Gastroesophageal sphincter (tissue), 4 donors: ENCODE measurements around the gene CD19. TPM values are rescaled to one million over a fixed set of nuclear protein-coding genes. Genes with fewer than 3 reads are reported as not detected.

Experiments used
- ATAC-seq: fragments of 150-250 bp; one replicate; pipeline ENCODE4 v1.9.1; 2016; ENCODE audit warnings: mild to moderate bottlenecking, moderate library complexity
- H3K27ac ChIP-seq, 4 donors: fragments of 200-600 bp; sonication (generic) in 3 of 4; 1 replicate in 3 of 4; 2 replicates in 1 of 4; pipeline ENCODE4 v1.5.1; 2016 to 2019
- H3K27me3 ChIP-seq: fragments of 200-600 bp; sonication (generic); one replicate; pipeline ENCODE4 v1.5.1; 2019
- H3K36me3 ChIP-seq, 2 donors: fragments of 200-600 bp; sonication (generic); one replicate each; pipeline ENCODE4 v1.5.1; 2019; ENCODE audit warnings: control low read depth in 1 of 2
- H3K4me1 ChIP-seq, 3 donors: fragments of 200-600 bp; sonication (generic); 1 replicate in 2 of 3; 2 replicates in 1 of 3; pipeline ENCODE4 v1.5.1; 2016 to 2019; ENCODE audit warnings: control low read depth in 2 of 3
- H3K4me3 ChIP-seq, 2 donors: fragments of 200-600 bp; sonication (generic); one replicate each; pipeline ENCODE4 v1.5.1; 2019; ENCODE audit warnings: mild to moderate bottlenecking in 1 of 2, moderate library complexity in 1 of 2
- H3K9me3 ChIP-seq, 3 donors: fragments of 200-600 bp; sonication (generic); one replicate each; pipeline ENCODE4 v1.5.1; 2017 to 2019; ENCODE audit warnings: control low read depth in 2 of 3
- CTCF ChIP-seq, 4 experiments: fragments of 200-600 bp in 2 of 4; fragments of 450-650 bp in 2 of 4; sonication (generic) in 1 of 4; IDR thresholded peaks; one replicate each; pipeline ENCODE4 v1.5.1; 2017 to 2019; ENCODE audit warnings: antibody characterized with exemption in 4 of 4, mild to moderate bottlenecking in 2 of 4, moderate library complexity in 2 of 4
- EP300 ChIP-seq: sonication (generic); formaldehyde crosslinking; IDR thresholded peaks from one replicate; pipeline ENCODE4 v1.6.1; 2017; ENCODE audit warnings: antibody characterized with exemption, mild to moderate bottlenecking
- POLR2A ChIP-seq, 2 donors: fragments of 450-650 bp; IDR thresholded peaks; one replicate each; pipeline ENCODE4 v1.6.1; 2017; ENCODE audit warnings: antibody characterized with exemption in 2 of 2, mild to moderate bottlenecking in 2 of 2, moderate library complexity in 1 of 2
- POLR2AphosphoS5 ChIP-seq: sonication (generic); formaldehyde crosslinking; IDR thresholded peaks from one replicate; pipeline ENCODE4 v1.6.1; 2017; ENCODE audit warnings: antibody characterized with exemption
- WGBS, 2 donors: methylation state at CpG; one replicate each; pipeline ENCODE4 v1.1.5; 2018; ENCODE audit warnings: low coverage in 1 of 2; 5-methylcytosine and 5-hydroxymethylcytosine counted together
- total RNA-seq, 4 donors: library from RNA; depleted of rRNA; stranded (reverse); fragments of >200 nt; gene quantifications; one replicate each; pipeline ENCODE4 v1.1.0, GENCODE V29; 2016

CD19 gene
- total RNA-seq, 4 donors from 2014 or later, result not detected

GRCh38 chr16:28927815-28928214 is 4.0 kb upstream of the CD19 start:
- H3K36me3 ChIP-seq, result no peaks in the 10 kb centered on the region
- 82% methylated on average over 1 of the region's 1 CpG; no CpG with 5 or more reads in 1 of the 2 donors for WGBS, 2 donors
- H3K4me1 ChIP-seq, result peaks cover 0 to 20% (median 6%) of the 10 kb centered on the region in 3 donors
- H3K27me3 ChIP-seq, result no peaks in the 10 kb centered on the region
- H3K27ac ChIP-seq, result no peak overlapping the region
- no peak for TF ChIP-seq POLR2A (IDR thresholded peaks at IDR 0.05)
- TF ChIP-seq POLR2AphosphoS5, result no peak
- TF ChIP-seq CTCF (IDR thresholded peaks at IDR 0.05), result no peak
- no peak for TF ChIP-seq EP300
- ATAC-seq, result no peak
- H3K9me3 ChIP-seq, result no peaks in the 10 kb centered on the region
- H3K4me3 ChIP-seq, result no peak overlapping the region

DNA sequence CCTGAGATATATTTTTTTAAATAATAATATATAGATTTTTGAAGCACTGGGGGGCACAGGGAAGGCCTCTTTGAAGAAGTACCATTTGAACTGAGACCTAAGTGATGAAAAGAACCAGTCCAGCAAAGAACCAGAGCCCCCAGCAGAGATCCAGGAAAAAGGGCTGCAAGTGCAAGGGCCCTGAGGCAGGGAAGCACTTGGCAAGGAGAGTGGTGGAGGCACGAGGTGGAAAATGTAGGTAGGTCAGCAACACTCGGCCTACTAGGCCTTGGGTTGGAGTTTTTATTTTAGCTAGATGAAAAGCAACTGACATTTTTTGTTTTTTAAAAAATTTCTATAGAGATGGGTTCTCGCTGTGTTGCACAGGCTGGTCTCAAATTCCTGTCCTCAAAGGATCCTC is 1.6 kb upstream of the CD19 start:
- Histone ChIP-seq H3K27me3 (no peaks in the 10 kb centered on the region), H3K27ac (no peak overlapping the region)

DNA sequence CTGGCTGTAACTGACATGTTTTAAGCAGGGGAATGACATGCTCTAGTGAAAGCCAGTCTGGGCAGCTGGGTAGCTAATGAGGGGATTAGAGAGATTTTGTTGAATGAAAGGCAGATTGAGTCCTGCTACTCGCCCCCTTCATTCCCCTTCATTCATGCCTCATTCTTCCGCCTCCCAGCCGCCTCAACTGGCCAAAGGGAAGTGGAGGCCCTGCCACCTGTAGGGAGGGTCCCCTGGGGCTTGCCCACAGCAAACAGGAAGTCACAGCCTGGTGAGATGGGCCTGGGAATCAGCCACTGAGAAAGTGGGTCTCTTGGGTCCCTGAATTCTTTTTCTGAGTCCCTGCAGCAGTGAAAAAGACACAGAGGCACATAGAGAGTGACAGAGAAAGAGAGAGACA is 1.1 kb upstream of the CD19 start:
- TF ChIP-seq POLR2A (IDR thresholded peaks at IDR 0.05) (no peak), POLR2AphosphoS5 (no peak), EP300 (no peak), CTCF (IDR thresholded peaks at IDR 0.05) (no peak)
- no peak overlapping the region for H3K27ac ChIP-seq
- WGBS, 2 donors, result 75 to 83% methylated on average over 1 to 3 of the region's 3 CpGs
- H3K9me3 ChIP-seq, result no peaks in the 10 kb centered on the region
- H3K4me3 ChIP-seq, result no peak overlapping the region
- no peaks in the 10 kb centered on the region for H3K36me3 ChIP-seq
- H3K4me1 ChIP-seq, result peaks cover 0 to 7% (median 0%) of the 10 kb centered on the region in 3 donors
- no peak for ATAC-seq
- no peaks in the 10 kb centered on the region for H3K27me3 ChIP-seq

More for the DNA sequence above, 1.6 kb upstream of the CD19 start:
- ATAC-seq, result no peak
- Histone ChIP-seq H3K4me3 (no peak overlapping the region), H3K9me3 (no peaks in the 10 kb centered on the region), H3K4me1 (peaks cover 0 to 7% (median 0%) of the 10 kb centered on the region in 3 donors), H3K36me3 (no peaks in the 10 kb centered on the region)
- TF ChIP-seq CTCF (IDR thresholded peaks at IDR 0.05) (no peak), POLR2A (IDR thresholded peaks at IDR 0.05) (no peak), POLR2AphosphoS5 (no peak), EP300 (no peak)
- 76 to 91% methylated on average over 3 of the region's 3 CpGs for whole genome bisulfite sequencing, 2 donors

GRCh38 chr16:28932339-28933141 is 769 bp downstream of the CD19 start:
- 65 to 91% methylated on average over 5 of the region's 20 CpGs for WGBS, 2 donors
- Histone ChIP-seq H3K4me3 (no peak overlapping the region), H3K4me1 (peaks cover 0 to 12% (median 0%) of the 10 kb centered on the region in 3 donors), H3K27me3 (peaks cover 14% of the 10 kb centered on the region), H3K9me3 (no peaks in the 10 kb centered on the region), H3K36me3 (no peaks in the 10 kb centered on the region), H3K27ac (no peak overlapping the region)
- ATAC-seq, result no peak
- TF ChIP-seq POLR2A (IDR thresholded peaks at IDR 0.05) (no peak), CTCF (IDR thresholded peaks at IDR 0.05) (no peak), POLR2AphosphoS5 (no peak), EP300 (no peak)

GRCh38 chr16:28933171-28933570 is 1.4 kb downstream of the CD19 start:
- ATAC-seq, result no peak
- Histone ChIP-seq H3K36me3 (no peaks in the 10 kb centered on the region), H3K27me3 (peaks cover 17% of the 10 kb centered on the region), H3K4me3 (no peak overlapping the region), H3K27ac (no peak overlapping the region), H3K4me1 (peaks cover 0 to 12% (median 0%) of the 10 kb centered on the region in 3 donors), H3K9me3 (no peaks in the 10 kb centered on the region)
- TF ChIP-seq EP300, result no peak
- no peak for TF ChIP-seq CTCF (IDR thresholded peaks at IDR 0.05)
- TF ChIP-seq POLR2A (IDR thresholded peaks at IDR 0.05), result no peak
- TF ChIP-seq POLR2AphosphoS5, result no peak
- WGBS, 2 donors, result 80% methylated on average over 1 to 5 of the region's 8 CpGs
